Fibroblast of upper back skin (primary cell): ENCODE results near the gene ZG16.

Experiments used
- DNase-seq: peaks from one replicate; pipeline ENCODE4 v3.0.0-alpha.2; 2013

Gene ZG16

DNA sequence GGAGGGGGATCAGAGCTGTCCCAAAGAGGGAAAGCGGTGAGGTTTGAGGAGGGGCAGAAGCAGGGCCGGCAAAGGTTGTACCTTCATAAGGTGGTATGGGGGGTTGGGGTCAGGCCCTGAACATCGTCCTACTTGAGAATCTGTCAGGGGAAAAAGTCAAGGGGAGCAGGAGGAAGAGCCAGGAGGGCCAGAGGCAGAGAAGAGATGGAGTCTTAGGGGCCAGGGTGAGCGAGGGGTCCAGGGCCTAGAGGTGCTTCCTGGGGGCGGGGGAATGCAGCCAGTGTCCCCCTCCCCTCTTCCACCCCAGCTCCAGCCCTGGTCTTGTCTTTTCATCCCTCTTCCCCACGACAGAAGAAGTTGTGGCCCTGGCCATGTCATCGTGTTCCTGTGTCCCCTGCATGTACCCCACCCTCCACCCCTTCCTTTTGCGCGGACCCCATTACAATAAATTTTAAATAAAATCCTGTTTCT is 32.7 kb downstream of the ZG16 start:
- DNase-seq = no peak

DNA sequence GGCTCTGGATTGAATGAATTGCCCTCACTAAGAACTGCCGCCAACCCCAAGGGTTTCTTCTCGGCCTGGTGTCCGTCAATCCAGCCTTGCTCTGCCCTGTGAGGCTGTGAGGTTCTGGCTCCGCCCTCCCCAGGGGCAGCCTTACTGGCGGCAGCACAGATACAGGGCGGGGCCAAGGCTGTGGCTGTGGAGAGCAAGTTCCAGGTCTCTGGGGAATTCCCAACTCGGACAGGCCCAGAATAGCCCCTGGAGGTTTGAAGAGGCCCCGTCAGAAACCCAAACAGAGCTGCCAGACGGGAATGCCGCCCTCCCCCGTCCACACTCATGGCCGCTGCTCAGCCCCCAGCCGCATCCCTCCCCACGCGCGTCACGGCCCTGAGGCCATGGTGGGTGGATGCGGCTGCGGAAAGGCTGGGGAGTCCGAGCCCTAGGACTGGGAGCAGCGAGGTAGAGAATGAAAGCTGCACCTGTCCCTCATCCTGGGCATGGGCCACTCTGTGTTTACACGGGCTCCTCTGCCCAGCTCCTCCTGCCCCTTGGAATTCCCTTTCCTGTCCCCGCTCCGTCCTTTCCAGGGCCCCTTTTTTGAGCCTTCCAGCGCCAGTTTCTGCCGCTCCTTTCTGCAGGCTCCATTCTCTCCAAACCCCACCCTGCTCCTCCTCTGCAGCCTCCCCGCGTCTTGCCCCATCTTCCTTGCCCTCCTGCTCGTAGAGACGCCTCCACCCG is 33.3 kb downstream of the ZG16 start:
- DNase-seq = peak; percentile 97

DNA sequence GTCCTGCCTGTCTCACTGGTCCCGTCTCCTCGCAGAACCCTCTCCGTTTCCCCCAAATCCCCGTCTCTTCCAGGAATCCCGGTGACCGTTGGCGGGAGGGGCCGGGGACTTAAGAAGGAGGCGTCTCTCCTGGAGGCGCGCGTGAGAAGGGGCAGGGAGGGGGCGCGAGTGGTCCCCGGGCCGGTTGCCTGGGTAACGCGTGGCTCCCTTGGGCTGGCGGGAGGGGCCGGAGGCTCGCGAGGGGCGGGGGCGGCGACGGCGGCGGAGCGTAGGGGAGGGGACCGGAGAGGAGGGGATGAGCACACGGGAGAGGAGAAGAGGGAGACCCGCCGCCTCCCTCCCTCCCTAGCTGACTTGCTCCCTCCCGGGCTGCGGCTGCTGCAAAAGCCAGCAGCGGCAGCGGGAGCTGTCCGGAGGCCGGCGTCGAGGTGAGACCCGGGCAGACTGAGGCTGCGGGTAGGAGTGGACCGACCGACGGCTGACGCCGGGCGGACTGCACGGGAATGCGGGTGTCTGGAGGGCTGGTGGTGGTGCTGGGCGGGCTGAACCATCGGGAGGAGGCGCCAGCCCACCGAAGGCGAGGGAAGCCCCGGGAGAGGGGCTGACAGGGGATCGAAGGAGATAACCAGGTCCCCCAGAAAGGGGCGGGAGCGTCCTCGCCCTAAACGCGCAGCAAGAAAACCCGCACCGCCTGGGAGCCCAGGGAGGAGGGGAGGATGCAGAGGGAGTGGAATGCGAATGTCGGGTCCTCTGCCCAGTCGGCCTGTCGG is 34.0 kb downstream of the ZG16 start, which contains the start of gene PRRT2:
Gene PRRT2, plus strand, starts transcription at position 298 of the 770 bp plus-strand sequence. CDS start 862 bp downstream, outside the sequence.
- DNase-seq = peak; percentile 52

DNA sequence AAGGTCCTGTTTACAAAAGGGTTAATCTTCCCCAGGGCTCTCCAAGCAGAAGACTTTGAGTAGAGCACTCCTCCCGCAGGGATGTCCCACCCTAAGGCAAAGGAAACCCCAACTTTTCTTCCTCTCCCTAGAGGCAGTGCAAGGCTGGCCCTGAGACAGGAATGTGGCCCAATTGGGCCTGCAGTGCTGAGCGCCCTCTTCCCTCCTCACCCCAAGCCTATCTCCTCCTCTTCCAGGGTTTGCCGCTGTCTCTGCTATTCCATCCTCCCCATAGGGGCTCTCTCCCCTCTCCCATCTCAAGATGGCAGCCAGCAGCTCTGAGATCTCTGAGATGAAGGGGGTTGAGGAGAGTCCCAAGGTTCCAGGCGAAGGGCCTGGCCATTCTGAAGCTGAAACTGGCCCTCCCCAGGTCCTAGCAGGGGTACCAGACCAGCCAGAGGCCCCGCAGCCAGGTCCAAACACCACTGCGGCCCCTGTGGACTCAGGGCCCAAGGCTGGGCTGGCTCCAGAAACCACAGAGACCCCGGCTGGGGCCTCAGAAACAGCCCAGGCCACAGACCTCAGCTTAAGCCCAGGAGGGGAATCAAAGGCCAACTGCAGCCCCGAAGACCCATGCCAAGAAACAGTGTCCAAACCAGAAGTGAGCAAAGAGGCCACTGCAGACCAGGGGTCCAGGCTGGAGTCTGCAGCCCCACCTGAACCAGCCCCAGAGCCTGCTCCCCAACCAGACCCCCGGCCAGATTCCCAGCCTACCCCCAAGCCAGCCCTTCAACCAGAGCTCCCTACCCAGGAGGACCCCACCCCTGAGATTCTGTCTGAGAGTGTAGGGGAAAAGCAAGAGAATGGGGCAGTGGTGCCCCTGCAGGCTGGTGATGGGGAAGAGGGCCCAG is 34.9 kb downstream of the ZG16 start:
- DNase-seq = no peak

DNA sequence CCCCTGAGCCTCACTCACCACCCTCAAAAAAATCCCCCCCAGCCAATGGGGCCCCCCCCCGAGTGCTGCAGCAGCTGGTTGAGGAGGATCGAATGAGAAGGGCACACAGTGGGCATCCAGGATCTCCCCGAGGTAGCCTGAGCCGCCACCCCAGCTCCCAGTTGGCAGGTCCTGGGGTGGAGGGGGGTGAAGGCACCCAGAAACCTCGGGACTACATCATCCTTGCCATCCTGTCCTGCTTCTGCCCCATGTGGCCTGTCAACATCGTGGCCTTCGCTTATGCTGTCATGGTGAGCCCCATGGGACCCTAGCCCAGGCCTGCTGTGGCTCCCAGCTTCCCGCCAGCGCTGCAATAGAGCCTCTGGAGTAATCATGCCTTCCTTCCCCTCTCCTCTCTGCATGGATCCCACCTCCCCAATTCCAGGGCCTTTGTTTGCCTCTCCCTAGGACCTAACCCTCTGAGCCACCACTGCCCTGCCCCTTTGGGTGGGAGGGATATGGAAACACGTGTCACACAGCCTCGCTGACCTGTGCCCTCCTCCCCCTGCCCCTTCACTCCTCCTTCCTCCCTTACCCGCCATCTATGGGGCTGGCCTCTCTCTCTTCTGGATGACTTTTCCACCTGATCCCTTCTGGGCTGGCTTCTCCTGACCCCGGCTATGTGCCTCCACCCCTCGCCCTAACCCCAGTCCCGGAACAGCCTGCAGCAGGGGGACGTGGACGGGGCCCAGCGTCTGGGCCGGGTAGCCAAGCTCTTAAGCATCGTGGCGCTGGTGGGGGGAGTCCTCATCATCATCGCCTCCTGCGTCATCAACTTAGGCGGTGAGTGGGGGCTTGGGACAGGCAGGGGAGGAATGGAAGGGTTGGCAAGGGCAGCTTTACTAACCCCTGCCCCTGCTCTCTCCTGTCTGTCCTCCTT is 35.8 kb downstream of the ZG16 start:
- no peak for DNase-seq

DNA sequence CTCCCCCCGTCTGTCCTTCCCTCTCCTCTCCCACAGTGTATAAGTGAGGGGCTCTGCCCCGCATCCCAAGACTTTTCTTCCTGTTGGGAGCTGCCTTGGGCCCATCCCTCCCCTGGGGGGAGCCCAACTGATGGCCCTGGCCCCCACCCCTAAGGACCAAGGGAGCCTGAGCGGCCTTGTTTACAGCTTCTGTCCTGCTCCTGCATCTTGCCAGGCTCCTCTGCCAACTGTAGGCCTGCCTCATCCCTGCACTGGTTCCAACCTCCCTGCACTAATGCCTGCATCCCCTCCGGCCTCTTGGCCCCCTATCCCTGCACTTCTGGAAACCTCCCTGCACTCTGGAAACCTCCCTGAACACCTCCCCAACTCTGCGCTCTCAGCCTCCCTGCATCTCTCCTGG is 36.5 kb downstream of the ZG16 start:
- no peak for DNase-seq

DNA sequence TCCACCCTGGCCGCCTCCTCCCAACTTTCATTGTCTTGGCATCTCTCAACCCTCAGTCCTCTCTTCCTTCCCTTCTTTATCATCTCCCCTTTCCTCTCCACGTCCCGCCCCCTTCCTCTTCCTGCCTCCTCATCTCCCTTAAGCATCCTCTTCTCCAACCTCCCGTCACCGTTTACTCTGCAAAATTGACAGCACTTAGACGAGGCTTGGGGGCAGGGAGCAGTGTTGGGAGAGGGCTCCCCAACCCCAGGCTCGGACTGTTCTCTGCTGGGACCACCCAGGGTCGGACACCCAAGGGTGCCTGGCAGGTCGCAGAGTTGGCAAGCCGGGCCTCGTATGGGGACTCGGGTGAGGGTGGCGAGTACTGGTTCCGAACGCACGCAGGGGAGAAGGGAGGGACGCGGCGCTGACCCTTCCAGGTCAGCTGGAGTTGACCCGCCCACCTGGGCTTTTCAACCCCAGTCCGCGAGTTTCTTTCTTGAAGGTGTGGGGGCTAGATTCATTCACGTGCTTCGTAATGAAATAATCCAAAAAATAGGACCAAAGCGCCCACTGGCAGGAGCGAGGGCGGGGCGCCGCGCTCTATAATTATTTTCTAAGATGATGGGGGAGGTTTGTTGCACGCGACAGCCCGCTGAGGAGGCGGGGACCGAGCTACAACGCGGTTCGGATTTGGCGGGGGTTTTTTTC is 37.1 kb downstream of the ZG16 start:
- no peak for DNase-seq

DNA sequence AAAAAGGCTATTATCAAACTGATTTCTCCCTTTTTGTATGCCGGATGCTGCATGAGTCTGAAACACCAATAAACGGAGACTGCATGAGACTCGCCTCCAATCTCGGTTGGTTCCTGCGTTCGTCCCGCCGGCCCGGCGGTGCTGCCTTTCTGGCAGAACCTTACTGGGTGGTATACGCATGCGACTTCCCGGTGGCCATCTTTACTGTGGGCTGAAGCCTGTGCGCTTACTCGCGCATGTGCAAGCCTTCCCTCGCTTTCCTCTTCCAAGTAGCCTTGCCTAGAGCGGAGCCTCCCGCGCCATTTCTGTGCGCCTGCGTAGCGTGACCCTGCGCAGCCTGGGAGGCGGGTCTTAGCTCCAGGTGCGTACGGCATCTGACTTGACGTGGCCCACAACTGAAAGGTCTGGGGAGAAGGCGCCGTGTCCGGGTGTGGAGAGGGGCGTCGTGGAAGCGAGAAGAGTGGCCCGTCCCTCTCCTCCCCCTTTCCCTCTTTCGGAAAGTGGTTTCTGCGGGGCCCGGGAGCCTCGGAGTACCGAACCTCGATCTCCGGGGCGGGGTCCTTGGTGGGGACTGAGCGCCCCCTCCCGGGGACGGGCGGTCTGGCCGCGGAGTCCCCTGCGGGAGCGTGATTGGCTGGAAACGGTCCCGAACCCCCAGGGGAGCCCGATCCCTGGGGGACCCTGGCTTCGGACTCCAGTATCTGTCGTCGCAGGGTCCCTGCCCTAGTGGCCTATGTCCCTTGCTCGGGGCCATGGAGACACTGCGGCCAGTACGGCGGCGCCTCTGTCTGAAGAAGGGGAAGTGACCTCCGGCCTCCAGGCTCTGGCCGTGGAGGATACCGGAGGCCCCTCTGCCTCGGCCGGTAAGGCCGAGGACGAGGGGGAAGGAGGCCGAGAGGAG is 38.0 kb downstream of the ZG16 start, which contains the start of gene PAGR1:
Gene PAGR1, plus strand, starts transcription at position 360 of the 901 bp plus-strand sequence. Its CDS starts 374 bp downstream, at position 734.
- DNase-seq = peak; percentile 99

DNA sequence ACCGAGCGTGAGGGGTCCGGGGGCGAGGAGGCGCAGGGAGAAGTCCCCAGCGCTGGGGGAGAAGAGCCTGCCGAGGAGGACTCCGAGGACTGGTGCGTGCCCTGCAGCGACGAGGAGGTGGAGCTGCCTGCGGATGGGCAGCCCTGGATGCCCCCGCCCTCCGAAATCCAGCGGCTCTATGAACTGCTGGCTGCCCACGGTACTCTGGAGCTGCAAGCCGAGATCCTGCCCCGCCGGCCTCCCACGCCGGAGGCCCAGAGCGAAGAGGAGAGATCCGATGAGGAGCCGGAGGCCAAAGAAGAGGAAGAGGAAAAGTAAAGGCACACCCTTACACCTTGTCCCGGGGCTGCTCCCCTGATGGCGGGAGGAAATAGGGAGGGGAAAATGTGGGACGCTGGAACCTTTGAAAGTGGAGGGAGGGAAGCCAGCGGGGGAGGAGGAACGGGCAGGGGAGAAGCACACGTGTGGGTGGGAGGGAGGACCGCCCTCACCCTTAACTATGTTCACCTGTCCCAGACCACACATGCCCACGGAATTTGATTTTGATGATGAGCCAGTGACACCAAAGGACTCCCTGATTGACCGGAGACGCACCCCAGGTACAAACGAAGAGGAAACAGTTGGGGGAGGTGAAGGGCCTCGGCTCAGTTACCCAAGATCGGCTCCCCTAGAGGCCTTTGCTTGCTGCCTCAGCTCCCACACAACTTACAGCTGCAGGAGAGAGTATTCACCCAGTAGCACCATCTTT is 38.8 kb downstream of the ZG16 start:
- peak; percentile 39 for DNase-seq

DNA sequence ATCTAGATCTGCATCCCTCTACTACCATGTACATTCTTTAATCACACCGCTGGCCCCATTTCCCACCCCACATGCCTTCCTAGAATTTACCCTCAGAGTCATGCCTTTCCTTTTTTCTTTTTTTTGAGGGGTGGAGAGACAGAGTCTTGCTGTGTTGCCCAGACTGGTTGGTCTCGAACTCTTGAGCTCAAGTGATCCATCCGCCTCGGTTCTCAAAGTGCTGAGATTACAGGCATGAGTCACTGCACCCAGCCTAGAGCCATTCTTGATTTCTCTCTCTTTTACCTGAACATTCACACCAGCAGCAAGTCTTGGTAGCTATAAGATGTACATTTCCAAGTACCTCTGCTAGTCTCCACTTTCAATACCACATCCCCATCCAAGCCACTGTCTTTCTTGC is 40.0 kb downstream of the ZG16 start:
- DNase-seq = no peak

DNA sequence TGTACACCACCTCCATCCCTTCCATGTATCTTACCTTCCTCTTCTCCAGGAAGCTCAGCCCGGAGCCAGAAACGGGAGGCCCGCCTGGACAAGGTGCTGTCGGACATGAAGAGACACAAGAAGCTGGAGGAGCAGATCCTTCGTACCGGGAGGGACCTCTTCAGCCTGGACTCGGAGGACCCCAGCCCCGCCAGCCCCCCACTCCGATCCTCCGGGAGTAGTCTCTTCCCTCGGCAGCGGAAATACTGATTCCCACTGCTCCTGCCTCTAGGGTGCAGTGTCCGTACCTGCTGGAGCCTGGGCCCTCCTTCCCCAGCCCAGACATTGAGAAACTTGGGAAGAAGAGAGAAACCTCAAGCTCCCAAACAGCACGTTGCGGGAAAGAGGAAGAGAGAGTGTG is 41.5 kb downstream of the ZG16 start:
- no peak for DNase-seq

DNA sequence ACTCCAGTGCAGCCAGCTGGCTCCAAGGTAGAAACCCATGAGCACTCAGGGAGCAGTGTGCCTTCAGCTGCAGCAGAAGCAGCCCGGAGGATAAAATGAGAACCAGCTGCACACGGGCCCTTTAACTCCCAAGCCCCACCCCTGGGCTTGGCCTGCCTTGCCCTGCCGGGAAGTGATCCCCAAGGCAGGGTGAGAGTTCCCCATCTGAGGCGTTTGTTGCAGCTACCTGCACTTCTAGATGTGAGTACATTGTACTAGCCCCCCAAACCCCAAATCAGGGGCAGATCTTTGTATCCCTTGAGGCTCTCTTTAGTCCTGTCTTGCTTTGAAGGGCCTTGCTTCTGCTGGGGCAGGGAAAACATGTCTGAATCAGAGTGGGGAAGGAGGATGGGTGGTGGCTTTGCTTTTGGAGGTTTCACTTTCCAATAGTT is 42.2 kb downstream of the ZG16 start, which contains the start of gene MVP:
Gene MVP, plus strand, starts transcription at position 192 of the 431 bp plus-strand sequence. CDS start 10,088 bp downstream, outside the sequence.
- DNase-seq = peak; percentile 72

DNA sequence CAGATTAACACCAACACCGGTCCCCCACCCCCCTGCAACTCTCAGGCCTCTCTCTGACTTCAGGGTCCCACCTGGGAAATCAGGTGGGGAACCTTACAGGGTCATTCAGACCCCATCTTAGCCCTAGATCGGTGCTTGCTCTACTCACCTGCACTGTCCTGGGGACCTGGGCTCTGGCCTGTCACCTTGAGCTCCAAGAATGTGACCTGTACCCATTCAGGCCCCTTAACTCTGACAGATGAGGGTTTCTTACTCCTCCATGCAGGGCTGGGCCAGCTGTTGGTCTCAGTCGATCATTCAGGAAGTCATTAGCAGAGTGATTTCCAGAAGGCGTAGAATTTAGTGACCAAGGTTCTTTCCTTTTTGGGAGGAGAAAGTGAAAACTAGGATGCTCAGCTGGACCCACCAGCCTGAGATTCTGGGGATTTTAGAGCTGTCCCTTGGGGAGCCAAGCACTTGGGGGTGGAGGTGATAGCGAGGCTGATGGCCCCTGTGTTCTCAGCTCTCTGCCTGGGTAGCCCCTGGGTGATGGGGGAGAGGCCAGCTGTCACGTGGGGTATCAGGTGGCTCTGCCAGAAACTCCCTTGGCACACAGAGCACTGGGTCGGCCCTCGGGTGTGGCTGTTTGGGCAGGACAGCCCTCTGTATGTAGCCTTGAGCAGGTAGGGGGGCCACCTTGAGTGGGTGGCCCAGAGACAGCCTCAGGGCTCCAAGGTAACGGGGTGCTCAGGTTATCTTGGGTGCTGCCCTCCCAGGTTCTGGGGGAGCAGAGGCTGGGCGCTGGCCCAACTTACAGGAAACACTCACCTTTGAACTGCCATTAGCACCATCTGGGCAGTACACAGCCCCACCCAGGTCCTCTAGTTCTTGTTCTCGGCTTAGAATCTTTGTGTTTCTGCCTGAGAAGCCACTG is 42.9 kb downstream of the ZG16 start:
- no peak for DNase-seq

DNA sequence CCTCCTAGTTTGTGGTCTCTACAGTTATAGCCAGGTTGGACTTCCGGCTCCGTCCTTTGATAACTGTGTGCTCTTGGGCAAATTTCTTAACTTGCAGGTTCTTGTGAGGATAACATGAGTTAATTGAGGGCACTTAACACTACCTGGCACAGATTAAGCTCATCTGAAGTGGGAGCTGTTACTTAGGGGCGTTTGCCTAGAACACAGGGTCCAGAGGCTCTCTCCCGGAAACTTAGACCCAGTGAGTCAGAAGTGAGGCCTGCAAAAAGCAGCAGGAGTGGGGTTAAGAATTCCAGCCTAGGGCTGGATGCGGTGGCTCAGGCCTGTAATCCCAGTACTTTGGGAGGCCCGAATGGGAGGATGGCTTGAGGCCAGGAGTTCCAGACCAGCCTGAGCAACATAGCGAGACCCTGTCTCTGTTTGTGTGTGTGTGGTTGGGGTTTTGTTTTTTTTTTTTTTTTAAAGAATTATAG is 43.6 kb downstream of the ZG16 start:
- DNase-seq = peak; percentile 82

DNA sequence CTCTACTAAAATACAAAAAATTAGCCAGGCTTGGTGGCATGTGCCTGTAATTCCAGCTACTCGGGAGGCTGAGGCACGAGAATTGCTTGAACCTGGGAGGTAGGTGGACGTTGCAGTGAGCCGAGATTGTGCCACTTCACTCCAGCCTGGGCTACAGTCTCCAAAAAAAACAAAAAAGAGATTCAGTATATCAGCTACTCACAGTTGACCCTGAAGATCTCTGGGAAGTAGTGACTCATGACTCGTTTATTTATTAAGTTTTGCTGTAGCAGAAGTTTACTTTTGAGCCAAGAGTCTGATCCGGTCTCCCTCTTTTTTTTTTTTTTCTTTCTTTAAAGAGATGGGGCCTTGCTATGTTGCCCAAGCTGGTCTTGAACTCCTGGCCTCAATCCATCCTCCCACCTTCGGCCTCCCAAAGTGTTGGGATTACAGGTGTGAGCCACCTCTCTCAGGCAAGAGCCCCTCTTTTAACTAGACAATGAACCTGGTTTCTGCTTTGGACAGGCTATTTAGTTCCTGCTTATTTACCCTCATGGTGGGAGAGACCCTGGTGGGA is 46.6 kb downstream of the ZG16 start:
- peak; percentile 83 for DNase-seq

DNA sequence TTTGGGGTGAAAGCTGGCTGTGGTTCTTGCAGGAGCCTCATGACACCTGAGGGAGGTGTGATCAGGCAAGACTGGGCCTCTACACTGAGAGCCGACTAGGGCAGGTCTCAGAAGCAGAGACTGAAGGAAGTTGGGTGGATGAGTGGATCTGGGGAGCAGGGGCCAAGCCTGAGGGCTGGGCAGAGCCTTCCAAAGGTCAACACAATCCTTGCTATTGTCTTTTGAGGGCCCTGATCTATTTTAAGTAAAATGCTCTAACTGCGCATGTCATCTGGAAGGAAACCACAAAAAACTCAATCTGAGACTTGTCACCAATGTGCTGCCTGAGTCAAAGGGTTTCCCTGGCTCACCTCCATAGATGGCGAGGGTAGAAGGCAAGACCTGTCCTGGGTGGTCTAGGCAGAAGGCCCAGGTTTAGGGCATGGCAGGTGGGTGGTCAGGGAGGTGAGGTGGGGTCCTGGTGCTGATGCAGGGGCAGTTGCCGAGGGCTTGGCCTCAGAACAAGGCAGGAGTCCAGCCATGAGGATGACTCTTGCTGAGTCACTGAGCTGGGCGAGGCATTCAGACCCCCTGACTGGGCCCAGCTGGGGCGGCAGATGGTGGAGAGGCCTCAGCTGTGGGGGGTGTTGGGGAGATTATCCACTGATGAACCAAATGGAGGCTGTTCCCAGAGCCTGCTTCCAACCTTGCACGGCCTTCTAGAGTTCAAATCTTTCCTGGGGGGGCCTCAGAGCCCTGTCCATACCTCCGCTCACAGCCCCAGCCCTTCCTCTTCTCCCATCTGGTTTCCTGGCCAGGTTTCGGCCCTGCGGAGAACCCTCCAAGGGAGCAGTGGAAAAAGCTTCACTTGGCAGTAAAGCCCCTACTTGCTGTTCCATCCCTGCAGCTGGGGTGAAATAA is 47.3 kb downstream of the ZG16 start:
- DNase-seq = peak; percentile 90

DNA sequence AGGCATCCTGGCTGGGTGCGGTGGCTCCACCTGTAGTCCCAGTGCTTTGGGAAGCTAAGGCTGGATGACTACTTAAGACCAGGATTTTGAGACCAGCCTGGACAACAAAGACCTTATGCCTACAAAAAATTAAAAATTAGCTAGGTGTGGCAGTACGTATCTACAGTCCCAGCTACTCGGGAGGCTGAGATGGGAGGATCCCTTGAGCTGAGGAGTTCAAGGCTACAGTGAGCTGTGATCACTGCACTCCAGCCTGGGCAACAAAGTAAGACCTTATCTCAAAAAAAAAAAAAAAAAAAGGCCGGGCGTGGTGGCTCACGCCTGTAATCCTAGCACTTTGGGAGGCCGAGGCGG is 48.3 kb downstream of the ZG16 start:
- no peak for DNase-seq
